Erythroblast (primary cell): ENCODE measurements around the gene PPP1R3E.

Experiments used
- DNase-seq, 2 experiments: peaks; one replicate each; lab custom pipeline; 2025; lab: John Stamatoyannopoulos, UW
- GATA1 ChIP-seq: IDR thresholded peaks from 2 replicates; pipeline ENCODE4 v1.6.1; 2011; ENCODE audit warnings: low read depth, mild to moderate bottlenecking, control low read depth, low read length, moderate library complexity
- POLR2A ChIP-seq: IDR thresholded peaks from 2 replicates; pipeline ENCODE4 v1.6.1; 2011; ENCODE audit warnings: mild to moderate bottlenecking, low read length

PPP1R3E gene

GRCh38 chr14:23302290-23303225 lies at the start of gene PPP1R3E:
PPP1R3E (minus strand) TSS chr14:23302859; CDS start chr14:23302576, 283 bp downstream.
- DNase-seq: peak; percentile 82 to 87
- TF ChIP-seq POLR2A (peak; percentile 32), GATA1 (no peak)

DNA sequence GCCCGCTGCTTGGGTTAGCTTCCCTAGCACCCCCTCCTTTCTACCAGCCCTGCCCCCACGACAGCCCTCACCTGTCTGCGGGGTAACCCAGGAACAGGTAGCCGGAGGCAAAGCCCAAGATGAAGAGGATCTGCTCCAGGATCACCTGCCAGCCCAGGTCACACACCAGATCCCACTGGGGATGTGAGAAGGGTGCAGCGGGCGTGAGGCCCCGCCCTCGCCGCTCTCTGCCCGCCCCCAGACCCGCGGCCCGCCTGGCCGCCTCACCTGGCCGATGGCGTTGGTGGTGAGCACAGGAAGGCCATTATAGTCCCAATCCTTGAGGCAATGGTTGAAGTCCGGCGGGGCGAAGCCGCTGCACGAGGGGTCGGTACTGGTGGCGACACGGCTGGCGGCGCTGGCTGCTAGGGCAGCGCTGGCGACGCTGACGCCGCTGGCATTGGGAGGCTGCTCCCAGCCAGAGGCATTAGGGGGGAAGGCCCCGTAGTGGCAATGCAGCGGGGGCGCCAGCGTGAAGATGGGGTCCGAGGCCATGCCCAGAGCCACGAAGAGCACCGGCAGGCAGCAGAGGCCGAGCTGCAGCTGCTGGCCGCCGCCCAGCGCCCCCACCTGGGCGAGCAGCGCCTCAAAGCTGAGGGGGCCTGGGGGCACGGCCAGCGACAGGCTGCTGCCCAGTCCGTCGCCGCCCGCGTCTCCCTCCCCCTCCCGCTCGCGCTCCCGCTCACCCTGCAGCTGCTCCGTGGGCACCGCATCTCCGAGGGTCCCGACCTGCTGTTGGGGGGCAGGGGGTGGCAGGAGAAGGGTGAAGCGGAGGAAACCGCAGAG lies 49.2 kb upstream of the PPP1R3E start:
- no peak for TF ChIP-seq GATA1
- no peak for TF ChIP-seq POLR2A
- DNase-seq: no peak

DNA sequence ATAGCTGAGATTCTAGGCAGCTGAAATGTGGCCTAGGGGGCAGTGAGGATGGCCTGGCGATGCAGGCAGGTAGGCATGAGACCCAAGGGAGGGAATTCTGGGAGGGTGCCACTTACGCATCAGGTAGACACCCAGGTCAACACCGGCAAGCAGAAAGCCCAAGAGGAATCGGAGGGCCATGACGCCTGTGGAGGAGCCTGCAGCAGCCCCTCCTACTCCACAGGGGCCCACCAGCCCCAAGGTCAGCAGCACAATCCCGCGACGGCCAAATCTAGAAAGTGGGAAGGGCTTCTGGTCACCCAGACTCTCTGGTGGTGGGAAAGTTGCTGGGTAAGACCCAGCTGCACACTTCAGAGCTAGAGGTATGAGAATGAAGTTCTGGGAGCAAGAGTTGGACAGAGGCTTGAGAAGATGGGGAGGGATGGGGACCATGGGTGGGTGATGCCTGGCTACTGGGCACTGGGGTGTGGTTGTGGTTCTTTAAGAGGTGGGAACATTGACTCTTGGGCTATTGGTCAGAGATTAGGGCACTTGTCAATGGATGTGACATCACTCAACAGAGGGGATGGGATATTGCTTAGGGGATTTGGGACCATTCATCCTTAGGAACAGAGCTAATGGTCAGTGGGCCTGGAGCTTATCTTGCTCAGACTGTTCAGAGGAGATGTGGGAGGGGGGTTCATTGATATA lies 46.6 kb upstream of the PPP1R3E start:
- DNase-seq: no peak
- TF ChIP-seq POLR2A (no peak), GATA1 (no peak)

DNA sequence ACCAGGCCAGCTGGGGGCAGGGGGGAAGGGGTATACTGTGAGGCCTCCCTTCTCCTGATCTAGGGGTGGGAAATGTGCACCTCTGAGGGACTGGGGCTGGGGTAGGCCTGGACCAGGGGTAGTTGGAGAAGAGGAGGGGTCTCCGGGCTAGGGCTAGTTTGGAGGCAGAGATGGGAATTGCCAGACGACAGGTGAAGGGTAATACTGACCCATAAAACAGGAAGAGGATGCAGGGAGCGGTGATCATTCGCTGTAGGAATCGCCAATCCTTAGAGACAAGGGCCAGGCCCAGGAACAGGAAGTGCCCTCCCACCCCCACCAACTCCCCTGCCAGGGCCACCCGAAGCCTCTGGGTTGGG lies 45.6 kb upstream of the PPP1R3E start:
- no peak for DNase-seq
- TF ChIP-seq GATA1: no peak
- TF ChIP-seq POLR2A: no peak

- DNase-seq: no peak
- TF ChIP-seq GATA1 (no peak), POLR2A (no peak)
Observed at GRCh38 chr14:23347406-23348296, 45.0 kb upstream of the PPP1R3E start.

GRCh38 chr14:23346693-23347405 lies 44.2 kb upstream of the PPP1R3E start:
- no peak for DNase-seq
- no peak for TF ChIP-seq POLR2A
- TF ChIP-seq GATA1: no peak

DNA sequence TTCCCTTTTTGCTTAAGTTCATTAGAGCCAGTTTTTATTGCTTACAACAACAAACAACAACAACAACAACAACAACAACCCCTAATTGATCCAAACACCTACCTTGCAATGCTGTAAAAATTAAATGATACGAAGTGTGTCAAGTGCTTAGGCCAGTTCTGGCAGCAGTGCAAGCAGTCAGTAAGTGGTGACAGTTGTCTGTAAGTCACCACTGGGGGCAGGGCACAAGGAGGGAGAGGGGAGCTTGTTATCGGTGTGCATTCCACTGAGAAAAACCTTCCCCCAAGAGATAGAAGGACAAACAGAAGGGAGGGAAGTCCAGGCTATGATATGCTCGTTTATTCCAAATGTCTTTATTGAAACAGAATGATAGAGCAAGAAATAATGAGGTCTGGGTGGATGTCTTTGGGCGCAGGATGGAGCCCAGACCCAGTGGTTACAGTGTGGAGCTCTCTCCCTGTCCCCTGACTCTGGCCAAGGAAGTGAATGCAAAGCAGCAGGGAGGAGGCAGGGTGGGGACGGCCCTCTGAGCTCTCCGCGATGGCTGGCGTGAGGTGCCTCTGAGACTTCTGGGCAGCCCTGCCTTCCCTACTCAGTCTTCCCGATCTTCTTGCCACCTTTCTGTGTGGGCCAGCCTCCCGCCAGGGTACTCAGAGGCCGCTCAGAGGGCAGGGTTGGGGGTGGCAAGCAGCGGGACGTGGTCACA lies 43.5 kb upstream of the PPP1R3E start:
- no peak for TF ChIP-seq GATA1
- TF ChIP-seq POLR2A: no peak
- DNase-seq: peak; percentile 7 to 29

- no peak for DNase-seq
- TF ChIP-seq GATA1: no peak
- TF ChIP-seq POLR2A: no peak
Observed at GRCh38 chr14:23344481-23344880, 41.8 kb upstream of the PPP1R3E start.

DNA sequence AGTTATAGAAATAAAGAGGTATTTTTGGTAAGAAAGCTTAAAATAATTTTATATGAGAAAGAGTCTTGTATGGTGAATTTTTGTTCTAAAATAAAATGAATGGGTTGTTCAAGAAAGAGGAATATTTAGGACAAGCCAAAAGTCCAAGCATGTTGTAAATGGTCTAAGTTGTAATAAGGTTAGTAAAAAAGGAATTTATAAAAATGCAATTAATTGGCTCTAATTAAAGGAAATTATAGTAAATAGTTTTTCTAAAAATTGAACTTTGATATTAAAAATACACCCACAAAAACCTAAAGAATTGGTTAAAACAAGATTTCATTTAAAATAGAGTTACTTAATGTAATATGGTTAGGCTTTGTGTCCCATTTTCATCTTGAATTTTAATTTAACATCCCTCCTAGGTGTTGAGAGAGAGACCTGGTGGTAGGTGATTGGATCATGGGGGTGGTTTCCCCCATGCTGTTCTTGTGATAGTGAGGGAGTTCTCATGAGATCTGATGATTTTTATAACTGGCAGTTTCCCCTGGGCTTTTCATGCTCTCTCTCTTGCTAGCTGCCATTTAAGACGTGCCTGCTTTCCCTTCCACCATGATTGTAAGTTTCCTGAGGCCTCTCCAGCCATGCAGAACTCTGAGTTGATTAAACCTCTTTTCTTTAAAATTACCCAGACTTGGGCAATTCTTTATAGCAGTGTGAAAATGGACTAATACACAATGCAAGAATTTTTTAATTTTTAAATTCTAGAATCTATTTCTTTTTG lies 37.0 kb upstream of the PPP1R3E start:
- no peak for DNase-seq

GRCh38 chr14:23335623-23336022 lies 33.0 kb upstream of the PPP1R3E start:
- no peak for TF ChIP-seq POLR2A
- no peak for TF ChIP-seq GATA1
- peak in 1 of 2 experiments; percentile 20 for DNase-seq

More for the DNA sequence above, 37.0 kb upstream of the PPP1R3E start:
- TF ChIP-seq GATA1 (no peak), POLR2A (no peak)
